A549 (cell line): ENCODE measurements around the gene GAS2L2.

ENCODE experiments used
- EHMT2 ChIP-seq: fragments of 200-600 bp; sonication (generic); IDR thresholded peaks from 2 replicates; pipeline ENCODE4 v1.6.1; 2016; ENCODE audit warnings: antibody characterized with exemption, low read depth, mild to moderate bottlenecking, moderate library complexity
- EP300 ChIP-seq, 2 experiments: fragments of >200 bp; sonication (Bioruptor Twin); formaldehyde crosslinking; IDR thresholded peaks; 2 replicates in 1 of 2; 3 replicates in 1 of 2; pipeline ENCODE4 v1.6.1; 2016 to 2017
- KDM5A ChIP-seq: fragments of 200-600 bp; sonication (generic); IDR thresholded peaks from 2 replicates; pipeline ENCODE4 v1.6.1; 2016; ENCODE audit warnings: antibody characterized with exemption, mild to moderate bottlenecking
- RFX5 ChIP-seq: fragments of 450-650 bp; IDR thresholded peaks from 2 replicates; pipeline ENCODE4 v1.7.1; 2014; ENCODE audit warnings: antibody characterized with exemption, mild to moderate bottlenecking, moderate library complexity
- TF ChIP-seq, protein P1 (sequence below): fragments of >200 bp; sonication (Bioruptor Twin); formaldehyde crosslinking; IDR thresholded peaks from 3 replicates; pipeline ENCODE4 v1.5.1; 2016
- TF ChIP-seq, protein P2 (sequence below): fragments of 200-600 bp; sonication (generic); IDR thresholded peaks from 2 replicates; pipeline ENCODE4 v1.6.1; 2016; ENCODE audit warnings: antibody characterized with exemption, mild to moderate bottlenecking, moderate library complexity

GRCh38 chr17:35731239-35731916, 21.7 kb downstream of the GAS2L2 start, which contains the start of gene RASL10B:
- TF ChIP-seq, protein P1, sequence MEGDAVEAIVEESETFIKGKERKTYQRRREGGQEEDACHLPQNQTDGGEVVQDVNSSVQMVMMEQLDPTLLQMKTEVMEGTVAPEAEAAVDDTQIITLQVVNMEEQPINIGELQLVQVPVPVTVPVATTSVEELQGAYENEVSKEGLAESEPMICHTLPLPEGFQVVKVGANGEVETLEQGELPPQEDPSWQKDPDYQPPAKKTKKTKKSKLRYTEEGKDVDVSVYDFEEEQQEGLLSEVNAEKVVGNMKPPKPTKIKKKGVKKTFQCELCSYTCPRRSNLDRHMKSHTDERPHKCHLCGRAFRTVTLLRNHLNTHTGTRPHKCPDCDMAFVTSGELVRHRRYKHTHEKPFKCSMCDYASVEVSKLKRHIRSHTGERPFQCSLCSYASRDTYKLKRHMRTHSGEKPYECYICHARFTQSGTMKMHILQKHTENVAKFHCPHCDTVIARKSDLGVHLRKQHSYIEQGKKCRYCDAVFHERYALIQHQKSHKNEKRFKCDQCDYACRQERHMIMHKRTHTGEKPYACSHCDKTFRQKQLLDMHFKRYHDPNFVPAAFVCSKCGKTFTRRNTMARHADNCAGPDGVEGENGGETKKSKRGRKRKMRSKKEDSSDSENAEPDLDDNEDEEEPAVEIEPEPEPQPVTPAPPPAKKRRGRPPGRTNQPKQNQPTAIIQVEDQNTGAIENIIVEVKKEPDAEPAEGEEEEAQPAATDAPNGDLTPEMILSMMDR = no peak
- TF ChIP-seq, protein P2, sequence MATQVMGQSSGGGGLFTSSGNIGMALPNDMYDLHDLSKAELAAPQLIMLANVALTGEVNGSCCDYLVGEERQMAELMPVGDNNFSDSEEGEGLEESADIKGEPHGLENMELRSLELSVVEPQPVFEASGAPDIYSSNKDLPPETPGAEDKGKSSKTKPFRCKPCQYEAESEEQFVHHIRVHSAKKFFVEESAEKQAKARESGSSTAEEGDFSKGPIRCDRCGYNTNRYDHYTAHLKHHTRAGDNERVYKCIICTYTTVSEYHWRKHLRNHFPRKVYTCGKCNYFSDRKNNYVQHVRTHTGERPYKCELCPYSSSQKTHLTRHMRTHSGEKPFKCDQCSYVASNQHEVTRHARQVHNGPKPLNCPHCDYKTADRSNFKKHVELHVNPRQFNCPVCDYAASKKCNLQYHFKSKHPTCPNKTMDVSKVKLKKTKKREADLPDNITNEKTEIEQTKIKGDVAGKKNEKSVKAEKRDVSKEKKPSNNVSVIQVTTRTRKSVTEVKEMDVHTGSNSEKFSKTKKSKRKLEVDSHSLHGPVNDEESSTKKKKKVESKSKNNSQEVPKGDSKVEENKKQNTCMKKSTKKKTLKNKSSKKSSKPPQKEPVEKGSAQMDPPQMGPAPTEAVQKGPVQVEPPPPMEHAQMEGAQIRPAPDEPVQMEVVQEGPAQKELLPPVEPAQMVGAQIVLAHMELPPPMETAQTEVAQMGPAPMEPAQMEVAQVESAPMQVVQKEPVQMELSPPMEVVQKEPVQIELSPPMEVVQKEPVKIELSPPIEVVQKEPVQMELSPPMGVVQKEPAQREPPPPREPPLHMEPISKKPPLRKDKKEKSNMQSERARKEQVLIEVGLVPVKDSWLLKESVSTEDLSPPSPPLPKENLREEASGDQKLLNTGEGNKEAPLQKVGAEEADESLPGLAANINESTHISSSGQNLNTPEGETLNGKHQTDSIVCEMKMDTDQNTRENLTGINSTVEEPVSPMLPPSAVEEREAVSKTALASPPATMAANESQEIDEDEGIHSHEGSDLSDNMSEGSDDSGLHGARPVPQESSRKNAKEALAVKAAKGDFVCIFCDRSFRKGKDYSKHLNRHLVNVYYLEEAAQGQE = no peak
- TF ChIP-seq KDM5A (no peak), EHMT2 (no peak), RFX5 (no peak), EP300 (IDR thresholded peaks at IDR 0.05) (no peak)
